K562 (cell line): ENCODE results near the gene ZNF646.
A peak's percentile ranks its signal among the peaks of the same experiment; 100 is the strongest.

Experiments
- CBX3 ChIP-seq, 2 experiments: IDR thresholded peaks; 1 replicate in 1 of 2; 2 replicates in 1 of 2; pipeline ENCODE4 v1.6.1; 2012; ENCODE audit warnings: inconsistent platforms in 2 of 2, low read length in 2 of 2, borderline replicate concordance in 1 of 2, control low read depth in 1 of 2
- CHCHD3 ChIP-seq: fragments of 250-450 bp; sonication (Bioruptor Pico); IDR thresholded peaks from 2 replicates; pipeline ENCODE4 v2.1.2; 2022; ENCODE audit warnings: mild to moderate bottlenecking
- FOSL1 ChIP-seq: fragments of 200-800 bp; sonication (Bioruptor generic); conservative IDR thresholded peaks from 2 replicates; pipeline ENCODE4 v1.6.1; 2016; ENCODE audit warnings: missing genetic modification characterization, missing compliant biosample characterization
- FOXP1 ChIP-seq: sonication (generic); formaldehyde crosslinking; IDR thresholded peaks from 2 replicates; pipeline ENCODE4 v1.8.0; 2022; ENCODE audit warnings: mild to moderate bottlenecking, missing genetic modification reagents
- IFI16 ChIP-seq: fragments of 250-450 bp; sonication (Bioruptor Pico); IDR thresholded peaks from 2 replicates; pipeline ENCODE4 v2.1.2; 2022; ENCODE audit warnings: mild to moderate bottlenecking, inconsistent platforms
- KDM1A ChIP-seq, 2 experiments: fragments of 450-650 bp; IDR thresholded peaks; 2 replicates each; pipeline ENCODE4 v1.6.1; 2016; ENCODE audit warnings: mild to moderate bottlenecking in 2 of 2
- MAX ChIP-seq: sonication (generic); formaldehyde crosslinking; IDR thresholded peaks from 2 replicates; pipeline ENCODE4 v1.9.0; 2022; ENCODE audit warnings: mild to moderate bottlenecking, missing genetic modification reagents
- RBFOX2 ChIP-seq: fragments of 200-400 bp; formaldehyde crosslinking; IDR thresholded peaks from 2 replicates; pipeline ENCODE4 v1.6.1; 2017; ENCODE audit warnings: low read depth, mild to moderate bottlenecking, low read length, moderate library complexity
- SETDB1 ChIP-seq: IDR thresholded peaks from one replicate; pipeline ENCODE4 v1.6.1; 2012; ENCODE audit warnings: low read length, control low read depth, inconsistent platforms
- TCF7L2 ChIP-seq: fragments of 150-350 bp; IDR thresholded peaks from 2 replicates; pipeline ENCODE4 v1.6.1; 2016; ENCODE audit warnings: low read depth, mild to moderate bottlenecking, low read length, moderate library complexity
- TF ChIP-seq, protein P1 (sequence below), 3 experiments: IDR thresholded peaks in 2 of 3; conservative IDR thresholded peaks in 1 of 3; 2 replicates each; pipeline ENCODE4 v1.5.1; 2011 to 2012; ENCODE audit warnings: low read length in 3 of 3, mild to moderate bottlenecking in 3 of 3, control low read depth in 2 of 3, improper control_type of control experiment in 1 of 3, inconsistent platforms in 1 of 3, low read depth in 1 of 3, mixed read lengths in 1 of 3, moderate library complexity in 1 of 3; ENCODE audit not compliant: insufficient read depth in 2 of 3

- TF ChIP-seq FOXP1 (CRISPR knock-in tag), result no peak
- TF ChIP-seq MAX (CRISPR knock-in tag), result no peak
- no peak for TF ChIP-seq KDM1A (IDR thresholded peaks at IDR 0.05)
- TF ChIP-seq, protein P1, sequence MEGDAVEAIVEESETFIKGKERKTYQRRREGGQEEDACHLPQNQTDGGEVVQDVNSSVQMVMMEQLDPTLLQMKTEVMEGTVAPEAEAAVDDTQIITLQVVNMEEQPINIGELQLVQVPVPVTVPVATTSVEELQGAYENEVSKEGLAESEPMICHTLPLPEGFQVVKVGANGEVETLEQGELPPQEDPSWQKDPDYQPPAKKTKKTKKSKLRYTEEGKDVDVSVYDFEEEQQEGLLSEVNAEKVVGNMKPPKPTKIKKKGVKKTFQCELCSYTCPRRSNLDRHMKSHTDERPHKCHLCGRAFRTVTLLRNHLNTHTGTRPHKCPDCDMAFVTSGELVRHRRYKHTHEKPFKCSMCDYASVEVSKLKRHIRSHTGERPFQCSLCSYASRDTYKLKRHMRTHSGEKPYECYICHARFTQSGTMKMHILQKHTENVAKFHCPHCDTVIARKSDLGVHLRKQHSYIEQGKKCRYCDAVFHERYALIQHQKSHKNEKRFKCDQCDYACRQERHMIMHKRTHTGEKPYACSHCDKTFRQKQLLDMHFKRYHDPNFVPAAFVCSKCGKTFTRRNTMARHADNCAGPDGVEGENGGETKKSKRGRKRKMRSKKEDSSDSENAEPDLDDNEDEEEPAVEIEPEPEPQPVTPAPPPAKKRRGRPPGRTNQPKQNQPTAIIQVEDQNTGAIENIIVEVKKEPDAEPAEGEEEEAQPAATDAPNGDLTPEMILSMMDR (IDR thresholded peaks at IDR 0.05 in 2 of 3, conservative IDR thresholded peaks at IDR 0.05 in 1 of 3; ENCODE audit: insufficient read depth in 2 of 3, low read depth in 1 of 3, low read length in 3 of 3), result no peak
- no peak for TF ChIP-seq CHCHD3 (CRISPR knock-in tag)
- TF ChIP-seq TCF7L2, result no peak
- no peak for TF ChIP-seq RBFOX2
- TF ChIP-seq FOSL1, result peak; percentile 68
- no peak for TF ChIP-seq IFI16 (CRISPR knock-in tag)
- TF ChIP-seq SETDB1, result no peak
- TF ChIP-seq CBX3 (IDR thresholded peaks at IDR 0.05; ENCODE audit: borderline replicate concordance in 1 of 2, low read length in 2 of 2), result no peak
Measured at GRCh38 chr16:31064882-31065461, 9.2 kb upstream of the ZNF646 start.
